GM15510 (cell line): Measurements from ENCODE around the gene MGLL.
A peak's percentile ranks its signal among the peaks of the same experiment; 100 is the strongest.

Source experiments
- POLR2A ChIP-seq: IDR thresholded peaks from 3 replicates; pipeline ENCODE4 v1.6.1; 2011; ENCODE audit warnings: borderline replicate concordance; ENCODE audit not compliant: insufficient read length; ENCODE audit errors: extremely low read depth

The MGLL gene

DNA sequence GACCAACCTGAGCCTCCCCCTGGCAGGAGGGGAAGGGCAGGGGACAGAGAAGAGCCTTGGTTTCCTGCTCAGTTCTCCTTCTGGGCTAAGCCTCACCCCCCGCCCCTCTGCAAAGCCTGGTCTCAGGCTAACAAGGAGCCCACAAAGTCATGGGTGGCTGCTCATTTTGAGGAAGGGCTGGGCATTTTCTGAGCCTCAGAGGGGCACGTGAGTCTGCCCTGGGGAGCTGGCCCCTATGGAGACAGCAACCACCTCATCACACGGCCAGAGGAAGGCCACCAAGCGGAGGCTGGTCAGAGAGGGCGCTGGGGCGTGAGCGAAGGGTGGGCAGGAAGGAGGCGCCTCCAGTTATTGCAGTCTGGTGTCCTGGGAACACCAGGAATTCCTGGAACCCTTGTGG is 130.8 kb downstream of the MGLL start:
- TF ChIP-seq POLR2A = peak; percentile 20

DNA sequence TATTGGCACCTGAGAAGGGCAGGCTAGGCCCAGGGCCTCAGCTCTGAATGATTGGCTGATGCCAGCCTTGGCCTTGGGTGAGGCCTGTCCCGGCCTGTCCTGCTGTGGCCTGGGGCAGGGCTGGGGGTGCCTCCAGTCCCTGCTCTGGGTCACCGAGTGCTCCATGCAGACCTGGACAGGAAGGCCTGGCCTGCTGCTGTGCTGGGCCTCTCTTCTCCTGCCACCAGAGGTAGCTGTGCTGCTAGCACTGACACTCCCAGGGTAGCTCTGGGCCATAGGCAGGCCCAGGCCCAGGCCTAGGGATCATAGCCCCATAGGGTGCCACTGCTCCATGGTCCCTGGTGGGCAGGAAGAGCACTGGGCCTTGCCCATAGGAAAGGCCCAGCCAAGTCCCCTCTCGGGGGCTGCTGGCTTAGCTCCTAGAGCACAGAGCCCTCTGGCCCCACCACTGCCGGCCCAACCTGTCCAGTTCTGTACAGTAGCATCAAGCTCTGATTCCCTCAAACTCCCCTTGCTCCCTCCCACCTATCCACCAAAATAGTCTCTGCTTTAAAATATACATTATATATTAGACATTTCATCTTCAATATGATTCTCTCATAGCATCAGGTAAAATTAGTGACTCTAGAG is 131.4 kb downstream of the MGLL start:
- no peak for TF ChIP-seq POLR2A

DNA sequence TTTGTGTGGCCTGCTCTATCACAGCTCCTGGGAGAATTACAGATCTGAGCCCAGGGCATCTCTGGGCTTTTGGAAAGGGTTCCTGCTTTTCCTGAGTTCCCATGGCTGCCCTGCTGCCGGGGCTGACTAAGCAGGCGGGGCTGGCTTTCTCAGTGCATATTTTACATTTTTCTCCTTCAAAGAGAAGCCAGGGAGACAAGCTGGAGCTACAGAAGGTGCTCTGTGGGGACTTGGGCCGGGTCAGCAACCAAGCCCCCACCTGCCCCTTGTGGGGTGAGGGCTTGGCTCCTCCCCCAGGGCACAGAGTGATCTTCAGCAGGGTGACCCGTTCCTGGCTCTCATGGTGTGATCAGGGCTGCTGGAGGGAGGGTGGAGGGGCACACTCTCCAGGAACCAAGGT is 132.2 kb downstream of the MGLL start:
- TF ChIP-seq POLR2A = no peak

DNA sequence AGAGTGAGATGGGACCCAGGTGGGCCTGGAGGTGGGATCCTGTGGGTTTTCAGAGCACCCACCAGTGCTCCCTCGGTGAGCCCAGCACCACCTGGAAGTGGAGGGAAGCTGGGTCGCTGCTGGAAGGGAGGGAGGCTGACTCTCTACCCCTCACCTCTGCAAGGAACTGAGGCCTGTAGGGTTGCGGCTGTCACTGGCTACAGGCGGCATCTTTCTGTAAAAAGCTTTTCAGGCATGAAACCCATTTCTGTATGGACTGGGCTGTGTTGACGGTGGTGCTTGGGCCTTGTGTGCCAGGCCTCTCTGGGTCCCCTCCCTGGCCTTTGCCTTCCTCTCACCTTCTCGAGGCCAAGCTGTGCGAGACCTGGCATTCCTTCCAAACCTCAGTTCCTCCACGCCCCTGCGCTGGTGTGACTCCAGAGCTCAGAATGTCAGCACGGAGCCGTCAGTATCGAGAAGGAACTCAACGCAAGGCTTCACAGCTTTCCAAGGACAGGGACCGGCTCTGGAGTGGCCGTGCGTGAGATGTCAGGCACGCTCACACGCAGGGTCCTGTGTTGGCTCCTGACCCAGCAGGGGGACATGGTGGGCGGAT is 133.0 kb downstream of the MGLL start:
- no peak for TF ChIP-seq POLR2A

DNA sequence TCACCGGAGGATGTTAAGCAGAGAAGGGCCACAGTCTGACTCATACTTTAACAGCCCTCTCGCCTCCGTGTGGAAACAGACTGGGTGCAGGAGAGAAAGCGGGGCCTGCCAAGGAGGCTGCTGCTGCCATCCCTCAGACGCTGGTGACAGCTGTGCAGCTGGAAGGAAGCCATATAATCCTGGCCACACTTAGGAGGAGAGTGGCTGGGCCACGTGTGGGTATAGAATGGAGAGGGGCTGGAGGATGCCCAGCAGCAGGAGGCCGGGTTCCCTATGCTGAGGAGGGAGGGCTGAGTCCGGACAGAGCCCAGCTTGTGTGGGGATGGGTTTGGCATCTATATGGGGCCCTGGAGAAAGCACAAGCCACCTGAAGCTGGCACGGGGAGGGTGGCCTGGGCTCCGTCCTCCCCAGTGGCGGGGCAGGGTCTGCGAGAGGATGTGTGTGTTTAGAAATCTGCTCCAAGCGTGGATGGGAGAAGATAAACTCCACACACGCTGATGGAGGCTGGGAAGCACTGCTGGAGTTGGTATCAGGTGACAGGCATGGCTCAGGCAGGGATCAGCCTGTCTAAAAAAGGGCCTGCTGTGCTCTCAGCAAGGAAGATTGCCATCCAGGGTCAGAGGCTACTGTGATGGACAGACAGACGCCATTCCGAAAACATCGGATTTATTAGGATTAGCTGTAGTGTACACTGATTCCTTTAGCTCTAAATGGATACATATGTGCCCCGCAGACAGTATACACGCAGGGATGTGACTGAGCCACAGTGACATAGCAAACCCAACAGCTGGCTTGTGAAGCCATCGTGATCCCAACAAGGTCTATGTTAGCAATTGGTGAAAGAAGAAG is 133.7 kb downstream of the MGLL start:
- TF ChIP-seq POLR2A = peak; percentile 14

DNA sequence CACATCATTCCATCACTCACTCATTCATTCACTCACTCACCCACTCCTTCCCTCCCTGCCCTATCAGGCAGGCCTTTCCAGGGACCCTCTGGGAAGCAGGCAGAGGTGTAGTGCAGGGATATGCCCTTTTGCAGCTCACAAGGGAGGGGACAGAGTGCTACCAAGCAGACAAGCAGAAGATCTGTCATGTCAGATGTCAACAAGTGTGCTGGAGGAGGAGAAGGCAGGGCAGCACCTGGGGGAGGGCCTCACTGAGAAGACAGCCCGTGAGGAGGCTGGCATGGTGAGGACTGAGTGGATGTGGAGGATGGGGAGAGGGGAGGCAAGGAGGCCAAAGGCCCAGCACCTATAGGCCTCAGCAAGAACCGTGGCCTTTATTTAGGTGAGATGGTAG is 134.3 kb downstream of the MGLL start:
- TF ChIP-seq POLR2A = no peak

DNA sequence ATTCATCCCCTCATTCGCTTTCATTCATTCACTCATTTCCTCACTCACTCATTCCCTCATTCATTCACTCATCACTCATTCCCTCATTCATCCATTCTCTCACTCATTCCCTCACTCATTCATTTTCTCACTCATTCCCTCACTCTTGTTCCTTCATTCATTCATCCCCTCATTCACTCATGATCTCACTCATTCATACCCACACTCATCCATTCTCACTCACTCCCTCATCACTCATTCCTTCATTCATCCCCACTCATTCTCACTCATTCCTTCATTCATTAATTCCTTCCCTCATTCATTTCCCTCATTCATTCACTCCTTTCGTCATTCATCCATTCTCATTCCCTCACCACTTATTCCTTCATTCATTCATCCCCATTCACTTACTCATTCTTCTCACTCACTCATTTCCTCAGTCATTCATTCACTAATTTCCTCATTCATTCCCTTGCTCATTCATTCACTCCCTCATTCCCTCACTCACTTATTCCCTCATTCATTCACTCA is 135.0 kb downstream of the MGLL start:
- no peak for TF ChIP-seq POLR2A

DNA sequence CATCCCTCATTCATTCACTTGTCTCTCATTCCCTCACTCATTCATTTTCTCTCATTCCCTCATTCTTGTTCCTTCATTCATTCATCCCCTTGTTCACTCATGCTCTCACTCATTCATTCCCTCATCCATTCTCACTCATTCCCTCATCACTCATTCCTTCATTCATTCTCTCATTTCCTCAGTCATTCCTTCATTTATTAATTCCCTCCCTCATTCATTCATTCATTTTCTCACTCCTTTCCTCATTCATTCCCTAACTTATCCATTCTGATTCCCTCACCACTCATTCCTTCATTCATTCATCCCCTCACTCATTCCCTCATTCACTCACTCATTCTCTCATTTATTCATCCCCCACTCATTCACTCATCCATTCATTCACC is 135.8 kb downstream of the MGLL start:
- TF ChIP-seq POLR2A = no peak

DNA sequence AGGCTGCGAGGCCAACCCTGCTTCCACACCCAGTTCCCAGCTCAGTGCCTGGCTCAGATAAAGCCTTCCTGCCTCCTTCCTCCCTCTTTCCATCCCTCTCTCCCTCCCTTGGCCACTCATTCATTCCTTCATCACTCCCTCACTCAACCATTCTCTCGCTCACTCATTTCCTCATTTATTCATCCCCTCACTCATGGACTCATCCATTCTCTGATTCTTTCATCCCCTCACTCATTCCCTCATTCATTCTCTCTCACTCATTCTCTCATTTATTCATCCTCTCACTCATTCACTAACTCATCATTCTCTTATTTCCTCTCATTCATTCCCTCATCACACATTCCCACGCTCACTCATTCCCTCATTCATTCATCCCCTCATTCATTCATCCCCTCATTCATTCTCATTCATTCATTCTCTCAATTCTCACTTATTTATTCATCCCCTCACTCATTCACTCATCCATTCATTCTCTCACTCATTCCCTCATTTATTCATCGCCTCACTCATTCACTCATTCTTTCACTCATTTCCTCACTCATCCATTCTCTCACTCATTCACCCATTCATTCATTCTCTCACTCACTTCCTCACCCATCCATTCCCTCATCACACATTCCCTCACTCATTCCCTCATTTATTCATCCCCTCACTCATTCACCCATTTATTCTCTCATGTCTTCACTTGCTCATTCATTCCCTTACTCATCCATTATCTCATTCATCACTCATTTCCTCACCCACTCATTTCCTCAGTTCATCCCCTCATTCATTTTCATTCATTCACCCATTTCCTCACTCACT is 136.4 kb downstream of the MGLL start:
- no peak for TF ChIP-seq POLR2A

DNA sequence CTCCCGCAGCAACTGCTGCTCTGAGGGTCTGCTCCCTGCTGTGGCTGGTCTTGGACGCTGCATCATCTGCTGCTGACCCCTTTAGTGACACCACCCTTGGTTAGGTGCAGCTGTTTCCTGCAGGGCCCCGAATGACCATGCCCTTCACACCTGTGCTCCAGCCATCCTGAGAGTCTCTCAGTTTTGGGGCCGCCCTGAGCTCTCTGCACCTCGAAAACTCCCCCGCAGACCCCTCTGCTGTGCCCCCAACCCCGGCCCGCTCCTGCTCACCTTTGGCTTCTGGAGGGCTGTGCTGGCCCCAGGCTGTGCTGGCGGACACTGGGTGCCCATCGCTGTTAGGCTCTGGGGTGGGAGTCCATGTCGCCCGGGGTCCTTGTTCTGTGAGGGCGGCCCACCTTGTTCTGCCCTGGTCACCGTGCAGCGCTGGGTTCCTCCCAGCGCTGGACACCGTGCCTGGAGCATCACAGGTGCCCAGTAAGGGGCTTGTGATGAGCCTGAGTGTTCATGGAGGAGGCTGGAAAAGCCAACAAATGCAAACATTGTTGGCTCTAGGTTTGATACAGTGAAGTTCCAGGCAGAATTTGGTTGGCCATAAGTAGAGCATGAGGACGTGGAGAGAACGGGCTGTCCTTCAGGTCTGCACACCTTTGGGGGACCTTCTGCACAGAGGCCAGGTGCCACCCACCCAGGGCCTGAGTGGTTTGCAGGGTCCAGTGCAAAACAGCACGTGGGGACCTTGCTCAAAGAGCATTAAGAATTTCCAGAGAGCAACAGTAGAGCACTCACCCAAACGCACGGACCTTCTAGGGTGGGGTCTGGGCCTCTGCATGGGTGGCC is 137.2 kb downstream of the MGLL start:
- TF ChIP-seq POLR2A = no peak

DNA sequence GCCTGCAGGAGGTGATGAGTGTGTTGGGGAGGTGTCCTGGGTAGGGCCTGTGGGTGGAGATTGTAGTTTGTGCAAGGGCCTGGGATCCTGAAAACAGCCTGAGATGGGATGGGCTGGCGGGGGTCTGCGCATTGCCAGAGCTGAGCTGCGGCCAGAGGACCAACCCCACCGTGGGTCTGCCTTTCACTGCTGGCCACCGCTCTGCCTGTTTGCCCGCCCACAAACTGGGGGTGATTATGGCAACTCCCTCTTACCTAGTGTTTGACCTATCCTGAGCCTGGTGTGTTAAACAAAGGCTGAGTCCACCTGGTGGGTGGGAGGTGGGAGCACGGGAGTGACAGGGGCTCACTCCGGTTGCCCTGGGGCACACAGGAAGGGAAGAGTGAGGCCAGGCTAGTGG is 139.8 kb downstream of the MGLL start:
- no peak for TF ChIP-seq POLR2A

DNA sequence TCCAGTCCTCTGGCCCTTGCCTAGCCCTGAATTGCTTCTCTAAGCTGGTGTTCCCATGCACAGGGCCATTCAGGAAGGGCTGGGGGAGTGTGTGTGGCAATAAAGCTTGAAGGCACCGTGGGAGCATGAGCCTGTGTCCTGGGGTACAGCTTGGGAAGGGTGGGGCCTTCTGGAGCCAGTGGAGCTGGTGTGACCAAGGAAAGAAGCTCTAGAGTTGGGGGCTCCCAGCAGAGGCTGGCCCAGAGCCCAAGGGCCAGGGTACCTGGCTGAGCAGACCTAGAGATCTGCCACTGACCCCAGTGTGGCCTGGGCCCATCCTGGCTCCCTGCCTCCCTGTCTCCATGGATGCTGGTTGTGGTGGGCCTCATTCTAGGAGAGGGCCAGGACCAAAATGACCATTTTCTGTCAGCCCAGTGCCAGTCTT is 141.5 kb downstream of the MGLL start:
- no peak for TF ChIP-seq POLR2A

DNA sequence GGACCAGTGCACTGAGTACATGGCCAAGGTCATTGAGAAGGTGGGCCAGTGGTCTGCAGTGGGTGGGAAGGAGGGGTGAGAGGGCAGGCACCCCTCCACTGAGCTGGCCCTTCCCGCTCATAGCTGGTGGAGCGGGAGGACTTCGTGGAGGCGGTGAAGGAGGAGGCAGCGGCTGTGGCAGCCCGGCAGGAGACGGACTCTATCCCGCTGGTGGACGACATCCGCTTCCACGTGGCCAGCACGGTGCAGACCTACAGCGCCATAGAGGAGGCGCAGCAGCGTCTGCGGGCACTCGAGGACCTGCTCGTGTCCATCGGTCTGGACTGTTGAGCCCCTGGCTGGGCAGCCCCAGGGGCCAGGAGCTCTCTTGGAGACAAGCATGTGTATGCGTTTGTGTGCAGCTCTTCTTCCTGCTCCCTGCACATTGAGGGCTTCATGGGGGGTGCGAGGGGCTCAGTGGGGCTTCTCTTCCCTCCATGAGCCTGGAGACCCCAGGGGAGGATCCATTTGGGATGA is 142.1 kb downstream of the MGLL start:
- no peak for TF ChIP-seq POLR2A
